ENCODE results near the gene POP5. TPM values are rescaled to one million over a fixed set of nuclear protein-coding genes. Genes with fewer than 3 reads are reported as not detected.

Gene POP5
- total RNA-seq, 1 experiment from 2014 or later, result 68.5 TPM

Other genes starting within 250 kb of the POP5 start
- 0.29 TPM in 1 of 2 replicates, not detected in the other for gene MSI1, start 212.2 kb downstream of the POP5 start, total RNA-seq (2014; rRNA removed; shearing (Covaris generic); ENCODE audit: low replicate concordance)
- gene COX6A1, start 143.3 kb downstream of the POP5 start, total RNA-seq (2014; rRNA removed; shearing (Covaris generic); ENCODE audit: low replicate concordance), result 793 and 854 TPM in 2 replicates
- 75.7 and 92.8 TPM in 2 replicates for gene TRIAP1, start 135.0 kb downstream of the POP5 start, total RNA-seq (2014; rRNA removed; shearing (Covaris generic); ENCODE audit: low replicate concordance)
- 24.9 and 36.8 TPM in 2 replicates for gene GATC, start 135.0 kb downstream of the POP5 start, total RNA-seq (2014; rRNA removed; shearing (Covaris generic); ENCODE audit: low replicate concordance)
- 336 and 419 TPM in 2 replicates for gene SRSF9, start 111.7 kb downstream of the POP5 start, total RNA-seq (2014; rRNA removed; shearing (Covaris generic); ENCODE audit: low replicate concordance)
- 551 and 600 TPM in 2 replicates for gene DYNLL1, start 85.3 kb downstream of the POP5 start, total RNA-seq (2014; rRNA removed; shearing (Covaris generic); ENCODE audit: low replicate concordance)
- gene COQ5, start 52.2 kb downstream of the POP5 start, total RNA-seq (2014; rRNA removed; shearing (Covaris generic); ENCODE audit: low replicate concordance), result 19.3 and 35.9 TPM in 2 replicates
- gene RNF10, start 47.0 kb downstream of the POP5 start, total RNA-seq (2014; rRNA removed; shearing (Covaris generic); ENCODE audit: low replicate concordance), result 59.8 and 79.9 TPM in 2 replicates
- gene CABP1, start 59.2 kb upstream of the POP5 start, total RNA-seq (2014; rRNA removed; shearing (Covaris generic); ENCODE audit: low replicate concordance), result not detected in 2 replicates
- 73.7 and 80.6 TPM in 2 replicates for gene MLEC, start 105.7 kb upstream of the POP5 start, total RNA-seq (2014; rRNA removed; shearing (Covaris generic); ENCODE audit: low replicate concordance)
- 41.8 and 46.2 TPM in 2 replicates for gene UNC119B, start 129.1 kb upstream of the POP5 start, total RNA-seq (2014; rRNA removed; shearing (Covaris generic); ENCODE audit: low replicate concordance)
- 44.1 and 55.0 TPM in 2 replicates for gene ACADS, start 144.4 kb upstream of the POP5 start, total RNA-seq (2014; rRNA removed; shearing (Covaris generic); ENCODE audit: low replicate concordance)